ENCODE data around the gene GNA12. TPM values are rescaled to one million over a fixed set of nuclear protein-coding genes. Genes with fewer than 3 reads are reported as not detected.

The GNA12 gene
- total and polyA plus RNA-seq, 2 experiments from 2014 or later = 28.4 to 40.2 TPM

DNA sequence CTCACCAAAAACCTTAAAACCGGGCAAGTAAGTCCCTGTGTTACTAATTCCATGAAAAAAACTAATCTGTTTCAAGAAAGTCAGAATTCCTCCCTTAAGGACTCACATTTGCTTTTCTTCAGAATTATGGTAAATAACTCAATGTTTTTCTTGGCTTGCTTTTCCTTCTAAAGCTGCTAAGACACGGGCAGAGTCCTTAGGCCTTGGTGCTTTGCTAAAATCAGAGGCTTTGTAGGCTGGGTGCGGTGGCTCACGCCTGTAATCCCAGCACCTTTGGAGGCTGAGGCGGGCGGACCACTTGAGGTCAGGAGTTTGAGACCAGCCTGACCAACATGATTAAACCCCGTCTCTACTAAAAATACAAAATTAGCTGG is 32.0 kb downstream of the GNA12 start:
- TF ChIP-seq EZH2 (IDR thresholded peaks at IDR 0.05; ENCODE audit: borderline replicate concordance) (no peak), EZH2phosphoT487 (IDR thresholded peaks at IDR 0.05; ENCODE audit: low read depth, severe bottlenecking, unreplicated experiment) (no peak)
- TF ChIP-seq, protein P1, sequence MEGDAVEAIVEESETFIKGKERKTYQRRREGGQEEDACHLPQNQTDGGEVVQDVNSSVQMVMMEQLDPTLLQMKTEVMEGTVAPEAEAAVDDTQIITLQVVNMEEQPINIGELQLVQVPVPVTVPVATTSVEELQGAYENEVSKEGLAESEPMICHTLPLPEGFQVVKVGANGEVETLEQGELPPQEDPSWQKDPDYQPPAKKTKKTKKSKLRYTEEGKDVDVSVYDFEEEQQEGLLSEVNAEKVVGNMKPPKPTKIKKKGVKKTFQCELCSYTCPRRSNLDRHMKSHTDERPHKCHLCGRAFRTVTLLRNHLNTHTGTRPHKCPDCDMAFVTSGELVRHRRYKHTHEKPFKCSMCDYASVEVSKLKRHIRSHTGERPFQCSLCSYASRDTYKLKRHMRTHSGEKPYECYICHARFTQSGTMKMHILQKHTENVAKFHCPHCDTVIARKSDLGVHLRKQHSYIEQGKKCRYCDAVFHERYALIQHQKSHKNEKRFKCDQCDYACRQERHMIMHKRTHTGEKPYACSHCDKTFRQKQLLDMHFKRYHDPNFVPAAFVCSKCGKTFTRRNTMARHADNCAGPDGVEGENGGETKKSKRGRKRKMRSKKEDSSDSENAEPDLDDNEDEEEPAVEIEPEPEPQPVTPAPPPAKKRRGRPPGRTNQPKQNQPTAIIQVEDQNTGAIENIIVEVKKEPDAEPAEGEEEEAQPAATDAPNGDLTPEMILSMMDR (IDR thresholded peaks at IDR 0.05; ENCODE audit: poor library complexity) = no peak
- Histone ChIP-seq H3K27me3 (no peaks in the 10 kb centered on the region), H3K9me2 (replicated peaks; ENCODE audit: insufficient read depth) (no peaks in the 10 kb centered on the region), H2AFZ (no peak overlapping the region), H3K4me2 (peak overlapping the region; percentile 45), H3K36me3 (replicated peaks; ENCODE audit: insufficient read depth, low read depth) (no peaks in the 10 kb centered on the region), H3K27ac (peak overlapping the region; percentile 66), H3K4me1 (ENCODE audit: insufficient read depth) (peaks cover 27% of the 10 kb centered on the region), H3K9me3 (ENCODE audit: low read depth) (no peaks in the 10 kb centered on the region), H4K20me1 (ENCODE audit: insufficient read depth, poor library complexity, severe bottlenecking) (no peaks in the 10 kb centered on the region), H3K79me2 (peaks cover 99% of the 10 kb centered on the region), H3K4me3 (no peak overlapping the region)
- no peak for DNase-seq (ENCODE audit: low spot score)
- WGBS (ENCODE audit: low lambda C conversion rate, missing lambda C conversion rate) = 93% methylated on average over 7 of the region's 7 CpGs

DNA sequence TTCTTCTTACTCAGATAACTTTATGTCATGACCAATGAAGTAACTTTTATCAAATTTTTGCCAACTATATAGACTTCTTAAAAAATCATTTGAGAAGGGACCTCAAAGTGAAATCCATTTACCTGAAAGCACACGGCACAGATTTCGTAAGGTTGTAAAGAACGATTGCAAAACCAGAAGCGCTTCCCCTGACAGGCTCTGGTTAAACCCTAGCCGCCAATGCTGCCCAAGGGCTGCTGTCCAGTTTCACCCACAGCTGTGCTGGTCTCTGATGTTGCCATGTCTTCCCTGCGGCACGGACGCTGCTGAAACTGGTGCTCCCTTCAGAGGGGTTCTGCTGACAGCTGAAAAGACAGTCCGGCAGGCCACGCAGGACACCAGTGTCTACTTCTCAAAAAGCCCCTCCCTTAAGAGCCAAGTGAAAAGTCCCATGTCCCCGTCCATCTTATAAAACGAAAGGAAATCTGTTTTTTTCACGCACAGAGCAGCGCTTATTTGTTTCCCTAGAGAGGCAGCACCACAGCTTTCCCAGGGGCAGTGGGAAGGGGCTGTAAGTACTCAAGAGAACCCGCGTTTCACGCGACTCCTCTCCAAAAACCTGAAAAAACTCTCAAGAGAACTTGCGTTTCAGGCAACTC is 32.5 kb downstream of the GNA12 start:
- TF ChIP-seq EZH2phosphoT487 (IDR thresholded peaks at IDR 0.05; ENCODE audit: low read depth, severe bottlenecking, unreplicated experiment) (no peak), EZH2 (IDR thresholded peaks at IDR 0.05; ENCODE audit: borderline replicate concordance) (no peak)
- TF ChIP-seq, protein P1 (IDR thresholded peaks at IDR 0.05; ENCODE audit: poor library complexity) = no peak
- no peaks in the 10 kb centered on the region for H4K20me1 ChIP-seq (ENCODE audit: insufficient read depth, poor library complexity, severe bottlenecking)
- peaks cover 99% of the 10 kb centered on the region for H3K79me2 ChIP-seq
- no peaks in the 10 kb centered on the region for H3K9me2 ChIP-seq (replicated peaks; ENCODE audit: insufficient read depth)
- H3K4me1 ChIP-seq (ENCODE audit: insufficient read depth) = peaks cover 28% of the 10 kb centered on the region
- H3K4me3 ChIP-seq = no peak overlapping the region
- WGBS (ENCODE audit: low lambda C conversion rate, missing lambda C conversion rate) = 83% methylated on average over 19 of the region's 19 CpGs
- H3K36me3 ChIP-seq (replicated peaks; ENCODE audit: insufficient read depth, low read depth) = no peaks in the 10 kb centered on the region
- DNase-seq (ENCODE audit: low spot score) = peak; percentile 47
- H3K27ac ChIP-seq = peak overlapping the region; percentile 66
- H3K9me3 ChIP-seq (ENCODE audit: low read depth) = no peaks in the 10 kb centered on the region
- no peak overlapping the region for H2AFZ ChIP-seq
- H3K27me3 ChIP-seq = no peaks in the 10 kb centered on the region
- H3K4me2 ChIP-seq = peak overlapping the region; percentile 45

DNA sequence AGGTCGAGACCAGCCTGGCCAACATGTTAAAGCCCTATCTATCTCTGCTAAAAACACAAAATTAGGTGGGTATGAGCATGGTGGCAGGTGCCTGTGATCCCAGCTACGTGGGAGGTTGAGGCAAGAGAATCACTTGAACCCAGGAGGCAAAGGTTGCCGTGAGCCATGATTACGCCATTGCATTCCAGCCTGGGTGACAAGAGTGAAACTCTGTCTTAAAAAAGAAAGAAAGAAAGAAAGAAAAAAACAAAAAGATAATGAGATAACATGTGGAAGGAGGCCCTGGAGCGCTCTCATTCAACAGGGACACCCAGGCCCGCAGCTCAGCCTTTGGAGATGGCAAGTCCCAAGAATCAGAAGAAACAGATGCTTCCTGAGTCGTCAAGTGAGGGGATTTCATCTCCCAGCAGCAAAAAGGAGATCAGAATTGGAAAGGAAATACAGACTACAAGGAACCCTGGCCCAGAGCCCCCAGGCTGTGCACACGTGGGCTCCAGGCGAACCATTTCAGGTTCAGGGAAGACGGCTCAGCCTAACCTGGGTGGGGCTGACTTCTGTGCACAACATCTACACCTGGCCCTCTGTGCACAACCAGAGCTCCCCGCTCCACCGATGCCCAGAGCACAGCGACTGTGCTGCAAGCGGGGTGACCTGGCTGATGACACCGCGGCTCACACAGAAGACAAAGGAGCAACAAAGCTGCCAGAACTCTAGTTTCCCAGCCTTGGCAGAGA is 33.3 kb downstream of the GNA12 start:
- DNase-seq (ENCODE audit: low spot score) = no peak
- no peak for TF ChIP-seq EZH2phosphoT487 (IDR thresholded peaks at IDR 0.05; ENCODE audit: low read depth, severe bottlenecking, unreplicated experiment)
- no peak for TF ChIP-seq EZH2 (IDR thresholded peaks at IDR 0.05; ENCODE audit: borderline replicate concordance)
- TF ChIP-seq, protein P1 (IDR thresholded peaks at IDR 0.05; ENCODE audit: poor library complexity) = no peak
- no peaks in the 10 kb centered on the region for H3K27me3 ChIP-seq
- peak overlapping the region; percentile 45 for H3K4me2 ChIP-seq
- no peak overlapping the region for H3K4me3 ChIP-seq
- H4K20me1 ChIP-seq (ENCODE audit: insufficient read depth, poor library complexity, severe bottlenecking) = no peaks in the 10 kb centered on the region
- peaks cover 28% of the 10 kb centered on the region for H3K4me1 ChIP-seq (ENCODE audit: insufficient read depth)
- H3K9me2 ChIP-seq (replicated peaks; ENCODE audit: insufficient read depth) = no peaks in the 10 kb centered on the region
- H3K27ac ChIP-seq = peak overlapping the region; percentile 66
- no peak overlapping the region for H2AFZ ChIP-seq
- H3K36me3 ChIP-seq (replicated peaks; ENCODE audit: insufficient read depth, low read depth) = no peaks in the 10 kb centered on the region
- 88% methylated on average over 16 of the region's 16 CpGs for WGBS (ENCODE audit: low lambda C conversion rate, missing lambda C conversion rate)
- peaks cover 98% of the 10 kb centered on the region for H3K79me2 ChIP-seq
- H3K9me3 ChIP-seq (ENCODE audit: low read depth) = no peaks in the 10 kb centered on the region

All from hepatocyte (in vitro differentiated cells).